Stimulated activated CD8-positive, alpha-beta memory T cell treated with anti-CD3 and anti-CD28 coated beads, Interleukin-7, amount 100 ng/mL, for 48 hours (primary cell): ENCODE data around the gene NELL2.
"Not testable (repeated sequence)": the region's sequence is repeated elsewhere in the genome, so short reads cannot be mapped to it uniquely, and the experiment has no call there.

ENCODE experiments used
- DNase-seq, 2 donors: peaks; one replicate each; pipeline ENCODE4 v3.0.0-alpha.2; 2020; ENCODE audit warnings: low read depth in 1 of 2; ENCODE audit errors: extremely low read depth in 1 of 2

The NELL2 gene

DNA sequence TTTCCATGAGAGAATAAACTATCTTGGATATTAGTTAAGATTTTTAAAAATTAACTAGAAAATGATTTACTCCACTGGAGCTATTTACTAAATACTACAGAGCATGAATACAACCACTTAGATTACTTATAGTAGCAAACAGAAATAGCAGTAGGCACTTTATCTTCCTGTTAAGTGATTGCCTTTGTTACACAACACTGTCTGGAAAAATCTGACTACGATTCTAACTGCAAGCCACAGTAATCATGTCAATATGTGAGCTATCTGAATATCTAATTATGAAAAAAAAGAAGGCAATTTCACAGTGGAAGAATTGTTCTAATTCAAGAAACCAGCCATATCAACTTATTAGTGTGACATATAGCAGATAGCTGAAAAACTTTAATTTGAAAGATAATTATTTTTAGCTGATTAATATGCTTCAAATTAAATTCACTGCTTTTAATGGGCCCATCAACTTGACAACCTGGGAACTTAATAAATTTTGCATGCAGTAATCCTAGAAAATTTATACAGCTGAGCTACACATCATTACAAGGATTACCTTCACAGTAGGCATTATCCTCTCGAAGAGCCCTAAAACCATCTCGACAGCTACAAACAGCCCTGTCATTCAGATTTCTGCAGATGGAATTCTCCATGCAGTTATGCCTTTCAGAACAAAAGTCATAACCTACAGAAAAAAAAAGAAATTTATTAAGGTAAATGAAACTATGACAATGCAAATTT is 172.8 kb downstream of the NELL2 start:
- no peak for DNase-seq

DNA sequence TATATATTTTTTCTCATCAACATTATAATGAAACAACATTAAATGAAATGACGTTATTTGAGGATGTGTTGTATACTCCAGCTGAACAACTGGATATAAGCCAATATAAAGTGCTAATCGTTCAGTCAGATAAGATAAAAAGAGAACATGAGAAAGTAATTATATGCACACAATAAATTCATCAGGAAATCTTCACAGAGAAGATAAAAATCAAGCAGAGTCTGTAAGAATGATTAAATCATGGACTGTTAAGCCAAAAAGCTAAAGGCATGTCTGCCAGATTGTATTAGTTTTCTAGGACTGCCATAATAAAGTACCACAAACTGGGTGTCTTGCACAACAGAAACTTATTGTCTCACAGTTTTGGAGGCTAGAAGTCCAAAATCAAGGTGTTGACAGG is 178.6 kb downstream of the NELL2 start:
- DNase-seq: no peak

DNA sequence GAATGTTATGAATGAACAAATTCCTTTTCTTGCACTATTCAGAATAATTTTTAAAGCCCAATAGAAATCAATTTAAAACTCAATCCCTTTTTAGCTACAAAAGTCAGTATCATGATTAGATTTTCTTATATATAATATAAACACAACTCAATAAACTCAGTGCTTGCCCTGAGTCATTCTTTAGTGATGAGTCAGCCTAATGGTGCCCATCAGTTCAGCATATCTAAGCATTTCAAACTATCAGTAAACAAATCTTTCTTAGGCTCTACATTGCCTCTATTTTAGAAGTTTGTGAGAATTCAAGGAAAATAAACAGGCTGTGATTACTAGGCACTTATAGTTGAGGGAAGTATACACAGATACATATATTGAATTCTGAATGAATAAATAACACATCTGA is 179.6 kb downstream of the NELL2 start:
- no peak for DNase-seq

DNA sequence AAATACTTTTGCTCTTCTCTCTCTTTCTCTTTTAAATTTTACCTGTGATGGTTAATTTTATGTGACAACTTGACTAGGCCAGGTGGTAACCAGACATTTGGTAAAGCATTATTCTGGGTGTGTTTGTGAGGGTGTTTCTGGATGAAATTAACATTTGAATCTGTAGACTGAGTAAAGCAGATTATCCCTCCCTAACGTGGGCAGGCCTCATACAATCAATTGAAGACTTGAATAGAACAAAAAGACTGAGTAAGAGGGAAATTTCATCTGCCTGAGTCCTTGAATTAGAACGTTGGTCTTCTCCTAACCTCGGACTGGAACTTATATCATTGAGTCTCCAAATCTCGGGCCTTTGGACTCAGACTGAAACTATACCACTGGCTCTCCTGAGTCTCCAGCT is 182.1 kb downstream of the NELL2 start:
- DNase-seq: no peak

DNA sequence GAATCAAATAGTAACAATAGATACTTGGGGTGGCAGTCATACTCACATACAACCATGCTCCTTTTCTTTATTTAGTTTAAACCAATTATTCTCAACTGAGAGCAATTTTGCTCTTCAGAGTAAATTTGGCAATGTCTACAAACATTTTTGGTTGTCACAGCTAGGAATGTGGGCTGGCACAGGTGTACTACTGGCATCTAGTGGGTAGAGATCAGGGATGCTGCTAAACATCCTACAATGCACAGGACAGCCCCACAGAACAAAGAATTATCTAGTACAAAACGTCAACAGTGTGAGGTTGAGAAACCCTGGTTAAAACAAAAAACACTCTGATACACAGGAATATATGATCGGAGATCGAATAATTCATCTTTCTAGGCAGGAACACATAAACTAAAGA is 186.5 kb downstream of the NELL2 start:
- no peak for DNase-seq

DNA sequence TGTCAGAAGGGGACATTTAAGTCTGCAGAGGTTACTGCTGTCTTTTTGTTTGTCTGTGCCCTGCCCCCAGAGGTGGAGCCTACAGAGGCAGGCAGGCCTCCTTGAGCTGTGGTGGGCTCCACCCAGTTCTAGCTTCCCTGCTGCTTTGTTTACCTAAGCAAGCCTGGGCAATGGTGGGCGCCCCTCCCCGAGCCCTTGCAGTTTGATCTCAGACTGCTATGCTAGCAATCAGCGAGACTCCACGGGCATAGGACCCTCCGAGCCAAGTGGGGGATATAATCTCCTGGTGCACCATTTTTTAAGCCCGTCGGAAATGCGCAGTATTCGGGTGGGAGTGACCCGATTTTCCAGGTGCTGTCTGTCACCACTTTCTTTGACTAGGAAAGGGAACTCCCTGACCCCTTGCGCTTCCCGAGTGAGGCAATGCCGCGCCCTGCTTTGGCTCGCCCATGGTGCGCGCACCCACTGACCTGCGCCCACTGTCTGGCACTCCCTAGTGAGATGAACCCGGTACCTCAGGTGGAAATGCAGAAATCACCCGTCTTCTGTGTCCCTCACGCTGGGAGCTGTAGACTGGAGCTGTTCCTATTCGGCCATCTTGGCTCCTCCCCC is 189.2 kb downstream of the NELL2 start:
- not testable (repeated sequence) for DNase-seq

DNA sequence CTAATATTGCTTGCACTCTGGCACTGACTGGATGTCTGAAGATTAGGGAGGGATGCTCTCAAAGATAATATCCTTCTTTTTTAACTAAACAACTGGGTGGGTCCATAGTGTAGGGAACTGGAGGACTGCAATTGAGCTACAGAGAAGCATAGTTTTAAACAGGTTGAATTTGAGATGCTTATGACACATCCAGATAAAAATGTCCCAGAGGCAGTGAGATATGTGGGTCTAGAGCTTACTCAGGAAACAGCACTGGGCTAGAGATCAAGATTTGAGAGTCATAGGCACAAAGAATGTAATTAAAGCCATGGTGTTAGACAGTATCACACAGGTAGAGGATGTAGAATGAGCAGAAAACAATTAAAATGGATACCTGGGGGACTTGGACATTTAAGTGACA is 198.4 kb downstream of the NELL2 start:
- DNase-seq: no peak

DNA sequence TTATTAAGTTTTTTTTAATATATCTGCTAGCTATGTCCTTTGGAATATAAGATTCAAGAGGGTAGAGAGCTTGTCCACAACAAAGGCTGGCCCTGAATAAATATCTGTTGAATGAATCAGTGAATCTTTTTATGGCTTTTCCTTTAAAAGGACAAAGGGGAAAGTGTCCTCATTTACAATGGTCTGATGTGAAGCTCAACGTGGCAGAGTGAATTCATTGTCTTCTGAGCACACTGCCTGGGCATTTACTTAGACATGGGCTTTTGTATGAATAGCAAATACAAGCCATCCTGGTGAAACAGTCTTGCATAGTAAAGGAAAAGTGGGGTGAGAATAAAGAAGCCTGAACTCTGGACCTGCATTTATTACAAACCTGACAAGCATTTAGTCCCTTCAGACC is 201.2 kb downstream of the NELL2 start:
- DNase-seq: no peak

DNA sequence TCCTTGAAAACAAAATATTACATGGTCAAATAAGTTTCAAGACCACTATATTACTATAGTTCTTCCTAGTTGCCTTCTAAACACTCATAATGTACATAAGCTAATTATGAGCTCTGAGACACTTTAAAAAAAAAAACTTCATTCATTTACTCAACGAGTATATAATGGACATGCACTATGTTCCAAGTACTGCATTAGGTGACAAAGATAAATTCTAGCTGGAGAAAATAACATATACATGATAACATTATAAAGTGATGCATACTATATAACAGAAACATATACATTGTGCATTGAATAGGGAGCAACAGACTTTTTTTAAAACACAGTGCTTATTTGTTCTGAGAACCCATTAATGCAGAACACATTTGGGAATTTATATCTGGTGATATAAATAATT is 202.3 kb downstream of the NELL2 start:
- DNase-seq: no peak

DNA sequence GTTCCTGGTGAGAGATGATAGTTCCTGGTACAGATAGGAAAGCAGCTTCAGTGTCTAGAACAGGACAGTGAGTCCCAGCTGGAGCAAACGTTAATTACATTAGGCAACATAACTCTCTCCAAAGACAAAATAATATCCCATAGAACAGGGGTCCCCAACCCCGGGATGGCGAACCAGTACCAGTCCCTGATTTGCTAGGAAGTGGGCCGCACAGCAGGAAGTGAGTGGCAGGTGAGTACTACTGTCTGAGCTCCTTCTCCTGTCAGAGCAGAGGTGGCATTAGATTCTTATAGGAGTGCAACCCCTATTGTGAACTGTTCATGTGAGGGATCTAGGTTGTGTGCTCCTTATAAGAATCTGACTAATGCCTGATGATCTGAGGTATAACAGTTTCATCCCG is 204.1 kb downstream of the NELL2 start:
- DNase-seq: no peak

DNA sequence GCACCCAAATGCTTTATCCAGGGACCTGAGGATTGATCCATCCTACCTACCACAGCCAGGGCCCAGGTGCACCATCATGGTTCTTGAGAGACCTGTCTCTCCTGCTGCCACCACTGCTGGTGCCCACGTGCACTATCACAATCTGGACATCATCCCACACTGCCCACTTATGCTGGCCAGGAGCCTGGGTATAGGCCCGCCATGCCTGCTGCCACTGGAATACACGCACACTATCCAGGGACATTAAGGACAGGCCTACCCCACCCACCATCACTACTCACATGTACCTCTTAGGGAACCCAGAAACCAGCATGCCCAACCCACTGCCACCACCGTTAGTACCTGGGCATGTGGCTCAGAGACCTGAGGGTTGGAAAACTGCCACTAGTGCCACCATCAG is 207.7 kb downstream of the NELL2 start:
- no peak for DNase-seq

DNA sequence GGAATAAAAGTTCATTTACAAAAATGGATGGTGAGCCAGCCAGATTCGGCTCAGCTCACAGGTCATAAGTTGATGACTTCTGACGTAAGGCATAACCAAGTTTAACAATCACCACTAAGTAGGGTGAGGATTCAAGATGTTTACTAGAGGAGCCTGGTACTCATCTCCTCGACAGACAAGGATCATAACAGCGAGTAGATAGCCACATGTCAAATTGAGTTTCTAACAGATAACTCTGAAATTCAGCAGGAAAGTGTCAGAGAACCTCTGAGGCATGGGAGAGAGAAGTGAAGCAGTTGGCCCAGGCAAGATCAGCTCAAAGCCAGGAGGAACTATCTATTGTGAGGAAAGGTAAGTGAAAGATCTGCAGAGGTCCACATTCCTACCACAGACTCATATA is 208.7 kb downstream of the NELL2 start:
- no peak for DNase-seq

DNA sequence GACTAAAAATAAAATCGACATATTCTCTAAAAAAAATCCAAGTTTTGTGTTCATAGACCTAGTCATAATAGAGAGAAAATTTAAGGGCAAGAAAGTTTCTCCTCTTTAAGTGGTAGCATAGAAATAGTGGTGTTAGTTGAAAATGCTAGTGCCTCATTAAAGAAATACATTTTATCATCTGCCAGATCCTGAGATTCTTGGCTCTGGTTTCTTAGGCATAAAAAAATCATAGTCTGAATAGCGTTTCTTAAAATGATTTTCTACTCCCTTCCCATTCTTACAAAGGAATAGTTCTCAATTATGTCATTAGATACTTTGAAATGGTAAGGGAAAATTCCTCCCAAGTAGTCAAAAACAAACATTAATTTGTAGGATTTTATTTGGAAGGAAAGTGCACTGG is 212.8 kb downstream of the NELL2 start:
- DNase-seq: no peak

DNA sequence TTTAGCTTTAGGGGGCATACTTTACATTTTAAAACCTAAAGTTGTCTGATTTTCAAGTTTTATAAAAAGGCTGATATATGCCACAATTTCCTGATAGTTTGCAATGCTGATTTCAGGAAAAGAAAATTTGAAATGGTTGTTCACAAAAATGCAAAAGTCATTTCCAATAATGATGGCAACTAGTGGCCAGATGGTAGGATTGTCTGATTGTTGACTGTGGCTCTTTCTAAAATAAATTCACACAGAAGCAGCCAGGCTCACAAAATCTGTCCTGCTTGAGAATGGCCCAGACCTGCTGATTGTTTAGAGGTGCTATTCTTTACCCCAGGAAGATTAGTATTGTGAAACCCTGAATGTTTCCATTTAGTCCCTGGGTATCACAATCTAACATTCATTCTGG is 220.3 kb downstream of the NELL2 start:
- DNase-seq: no peak

DNA sequence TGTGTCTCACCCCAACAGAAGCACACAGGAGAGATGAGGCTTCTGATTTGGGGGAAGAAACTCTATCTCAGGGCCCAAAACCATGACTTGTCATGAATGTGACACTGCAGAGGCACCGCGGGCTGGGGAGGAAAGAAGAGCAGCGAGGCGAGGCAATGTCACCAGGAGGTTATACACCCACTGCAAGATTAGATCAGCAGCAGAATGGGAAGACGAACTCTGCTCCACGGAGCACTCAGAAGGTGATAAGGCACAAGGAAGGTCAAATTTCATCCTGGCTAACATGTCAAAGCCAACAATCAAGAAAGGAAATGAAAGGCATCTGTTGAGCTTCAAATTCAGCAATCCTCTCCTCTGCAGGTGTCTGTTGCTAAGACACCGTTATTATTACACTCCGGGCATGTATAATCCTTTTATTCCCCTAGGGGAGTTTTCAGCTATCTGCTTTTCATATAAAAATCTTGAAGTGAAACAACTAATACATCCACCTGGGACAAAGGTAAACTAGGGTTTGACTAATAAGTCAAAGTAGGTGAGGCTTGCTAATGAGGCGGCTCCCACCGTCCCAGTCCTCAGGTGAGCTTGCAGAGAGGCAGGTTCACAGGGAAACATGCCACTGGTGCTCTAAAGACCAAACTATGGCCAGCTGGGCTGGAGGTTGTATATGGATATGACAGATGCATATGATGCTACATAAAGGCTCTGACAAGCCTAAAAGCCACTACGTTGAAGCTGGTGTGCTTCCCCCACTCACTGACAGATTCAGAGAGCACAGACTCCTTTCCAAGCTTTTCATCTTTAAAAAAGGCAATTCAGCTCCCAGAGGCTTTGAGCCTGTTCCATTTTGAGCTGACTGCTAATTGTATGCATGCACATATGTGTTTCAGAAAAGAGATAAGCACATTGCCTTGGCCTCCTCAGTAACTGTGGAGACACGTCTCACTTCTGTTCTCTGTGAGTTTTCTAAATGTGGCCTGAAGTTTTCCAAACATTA is 221.2 kb downstream of the NELL2 start:
- peak in 1 of 2 donors; percentile 2 for DNase-seq

DNA sequence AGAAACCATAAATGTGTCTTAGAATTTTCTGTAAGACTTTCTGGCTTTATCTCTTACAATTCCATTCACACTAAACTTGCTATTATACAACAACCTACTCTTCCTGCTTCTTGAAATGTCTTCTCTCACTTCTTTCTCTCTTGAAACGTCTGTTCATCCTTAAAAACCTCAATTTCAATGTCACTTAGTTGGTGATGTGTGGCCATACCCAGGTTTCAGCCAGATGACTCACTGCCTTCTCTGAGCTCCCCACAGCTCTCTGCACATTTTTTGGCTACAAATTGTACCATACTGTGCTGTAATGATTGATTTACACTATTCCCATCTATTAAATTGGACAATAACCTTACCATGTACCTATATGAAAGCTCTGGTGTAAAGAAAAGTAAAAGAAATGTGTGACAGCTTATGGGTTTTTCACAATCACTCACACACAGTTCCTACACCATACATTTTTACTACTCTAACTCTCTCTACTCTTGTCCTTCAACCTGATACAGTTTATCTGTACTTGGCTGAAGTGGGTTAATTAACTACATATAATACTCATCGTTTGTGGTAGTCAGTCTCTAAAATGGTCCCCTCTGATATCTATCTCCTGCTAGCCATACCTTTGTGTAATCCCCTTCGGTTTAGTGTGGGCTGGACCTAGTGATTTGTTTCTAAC is 222.1 kb downstream of the NELL2 start:
- DNase-seq: peak in 1 of 2 donors; percentile 2

DNA sequence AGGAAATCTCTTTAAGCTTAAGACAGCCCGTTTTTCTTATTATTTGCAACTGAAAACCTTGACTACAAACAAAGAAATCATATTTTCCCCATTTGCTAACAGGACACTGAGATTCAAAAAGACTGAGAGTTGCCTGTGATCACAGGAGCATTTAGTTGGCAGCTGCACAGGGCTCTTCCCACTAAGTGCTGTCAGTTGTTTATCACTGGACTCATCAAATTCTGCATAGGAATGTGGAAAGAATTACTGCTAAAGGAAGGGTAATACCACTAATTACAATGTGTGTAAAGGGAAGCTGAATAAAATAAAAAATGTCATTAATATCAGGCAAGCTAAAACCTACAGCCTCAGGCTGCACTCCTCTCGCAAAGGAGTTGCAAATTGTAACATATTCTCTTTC is 226.4 kb downstream of the NELL2 start:
- DNase-seq: no peak

DNA sequence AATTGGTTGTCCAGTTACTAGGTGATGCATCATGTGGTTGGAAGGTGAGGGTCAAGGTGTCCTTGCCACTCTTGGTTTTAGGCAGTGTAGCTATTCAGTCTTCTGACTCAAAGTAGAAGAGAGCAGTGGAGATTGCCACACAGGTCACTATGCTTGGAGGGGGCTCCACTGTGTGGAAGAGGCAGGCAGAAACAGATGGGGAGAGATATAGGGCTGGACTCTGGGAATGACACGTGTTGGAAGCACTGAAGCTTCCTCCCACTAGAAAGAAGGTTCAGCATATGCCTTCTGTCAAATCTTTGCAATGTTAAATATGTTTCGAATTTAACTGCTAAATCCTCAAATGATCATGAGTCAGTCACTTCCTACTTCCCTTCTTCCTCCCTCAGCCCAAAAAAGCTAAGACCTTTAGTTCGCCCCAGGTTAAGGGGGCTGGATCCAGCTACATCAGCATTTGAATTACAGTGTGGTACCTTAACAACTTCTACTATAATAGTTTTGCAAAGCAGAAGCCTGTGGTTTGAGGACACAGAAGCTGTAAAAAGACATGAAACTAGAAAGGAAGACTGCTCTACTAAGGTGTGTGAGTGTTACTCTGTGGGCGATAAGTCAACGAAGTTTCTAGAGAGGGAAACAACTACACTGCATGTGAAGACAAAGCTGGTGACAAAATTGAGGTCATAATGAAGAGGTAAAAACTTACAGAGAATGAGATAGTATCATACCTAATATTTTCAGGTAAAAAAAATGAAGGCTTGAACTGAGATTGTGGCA is 228.0 kb downstream of the NELL2 start:
- no peak for DNase-seq

DNA sequence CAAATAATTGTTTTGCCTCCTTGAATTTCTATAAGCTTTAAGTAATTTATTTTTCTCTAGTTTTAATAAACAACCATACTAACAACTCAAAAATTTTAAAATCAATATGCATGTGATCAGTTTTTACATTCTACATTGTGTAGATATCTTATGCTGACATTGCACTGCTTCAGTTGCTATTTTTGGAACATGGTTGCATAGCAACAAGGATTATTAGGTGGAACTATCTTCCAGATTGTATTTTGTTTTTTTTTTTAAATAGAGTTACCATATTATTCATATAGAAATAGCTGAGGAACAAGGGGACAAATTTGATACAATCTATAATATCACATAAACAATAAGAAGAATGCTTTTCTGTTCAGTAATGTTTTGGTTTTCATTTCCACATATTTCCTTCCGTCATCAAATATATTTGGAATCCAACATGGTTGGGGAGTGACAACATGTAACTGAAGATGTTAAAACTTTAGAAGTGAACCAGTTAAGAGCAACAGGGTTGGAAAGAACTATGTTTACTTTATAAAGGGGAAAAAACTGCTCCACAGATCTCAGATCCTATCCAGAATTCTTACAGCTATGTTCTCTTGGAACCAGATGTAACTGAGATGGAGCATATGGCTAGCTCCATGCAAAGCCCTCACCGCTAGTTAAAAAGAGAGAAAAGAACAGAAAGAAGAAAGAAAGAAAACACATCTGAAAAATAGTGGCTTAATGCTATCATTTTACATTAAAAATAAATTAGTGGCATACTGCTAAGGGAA is 235.5 kb downstream of the NELL2 start:
- DNase-seq: no peak

DNA sequence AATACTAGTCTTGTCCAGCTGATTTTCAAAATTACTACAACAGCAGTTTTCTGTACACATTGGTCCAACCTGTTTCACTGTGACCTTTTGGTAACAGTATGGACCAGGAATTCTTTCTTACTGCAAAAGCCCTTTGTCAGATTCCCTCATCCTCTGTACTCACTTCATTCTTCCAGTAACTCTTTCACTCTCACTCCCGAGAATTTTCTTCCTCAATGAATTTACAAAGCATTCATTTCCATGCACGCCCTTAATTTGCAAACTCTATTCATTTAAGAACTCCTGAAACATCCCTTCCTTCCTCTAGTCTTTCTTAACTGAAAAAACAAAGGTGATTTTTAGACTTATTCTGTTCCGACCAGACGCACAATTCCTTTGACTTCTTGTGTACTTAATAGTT is 238.2 kb downstream of the NELL2 start:
- DNase-seq: no peak
